RWPE2 (cell line): ENCODE results near the gene CEACAM21.

Experiments
- ATAC-seq: fragments of 200-7000 bp; cut with Tn5 transposase; 3 replicates; pipeline ENCODE4 v1.9.1; 2021; ENCODE audit warnings: low read depth
- DNase-seq: peaks from one replicate; pipeline ENCODE4 v3.0.0-alpha.2; 2020; ENCODE audit warnings: low spot score
- H3K27ac ChIP-seq: fragments of 450-650 bp; 2 replicates; pipeline ENCODE4 v1.5.1; 2017; ENCODE audit warnings: mild to moderate bottlenecking; ENCODE audit not compliant: poor library complexity, severe bottlenecking
- H3K27me3 ChIP-seq: fragments of 250-450 bp; sonication (Bioruptor Pico); 2 replicates; pipeline ENCODE4 v1.5.1; 2021; ENCODE audit warnings: mild to moderate bottlenecking, moderate library complexity; ENCODE audit not compliant: insufficient read depth, poor library complexity, severe bottlenecking
- H3K36me3 ChIP-seq: fragments of 250-450 bp; sonication (Bioruptor Pico); 2 replicates; pipeline ENCODE4 v1.5.1; 2020; ENCODE audit warnings: low read depth, mild to moderate bottlenecking, moderate library complexity
- H3K4me1 ChIP-seq: fragments of 250-450 bp; sonication (Bioruptor Pico); 2 replicates; pipeline ENCODE4 v1.5.1; 2021; ENCODE audit warnings: mild to moderate bottlenecking, moderate library complexity; ENCODE audit not compliant: insufficient read depth, poor library complexity, severe bottlenecking
- H3K4me3 ChIP-seq: fragments of 250-450 bp; sonication (Bioruptor Pico); 2 replicates; pipeline ENCODE4 v1.5.1; 2021; ENCODE audit warnings: mild to moderate bottlenecking, moderate library complexity; ENCODE audit not compliant: severe bottlenecking
- H3K9me3 ChIP-seq: fragments of 250-450 bp; sonication (Bioruptor Pico); 2 replicates; pipeline ENCODE4 v1.5.1; 2021; ENCODE audit warnings: mild to moderate bottlenecking, moderate library complexity; ENCODE audit not compliant: severe bottlenecking
- CTCF ChIP-seq: fragments of 450-650 bp; IDR thresholded peaks from one replicate; pipeline ENCODE4 v1.5.1; 2017; ENCODE audit warnings: mild to moderate bottlenecking, moderate library complexity; ENCODE audit not compliant: poor library complexity, severe bottlenecking

Gene CEACAM21

GRCh38 chr19:41535029-41535622, 40.8 kb upstream of the CEACAM21 start:
- ATAC-seq = no peak
- no peak for TF ChIP-seq CTCF
- H3K4me3 ChIP-seq = no peak overlapping the region

GRCh38 chr19:41537789-41538188, 38.2 kb upstream of the CEACAM21 start:
- H3K4me1 ChIP-seq = no peaks in the 10 kb centered on the region
- no peak overlapping the region for H3K4me3 ChIP-seq
- H3K27me3 ChIP-seq = peaks cover 41% of the 10 kb centered on the region
- TF ChIP-seq CTCF = peak; percentile 36
- DNase-seq (no peak), ATAC-seq (no peak)
- no peak overlapping the region for H3K27ac ChIP-seq
- H3K36me3 ChIP-seq = no peaks in the 10 kb centered on the region
- H3K9me3 ChIP-seq = no peaks in the 10 kb centered on the region

More at GRCh38 chr19:41535029-41535622, 40.8 kb upstream of the CEACAM21 start:
- DNase-seq = no peak
- H3K36me3 ChIP-seq = no peaks in the 10 kb centered on the region
- H3K9me3 ChIP-seq = no peaks in the 10 kb centered on the region
- no peaks in the 10 kb centered on the region for H3K4me1 ChIP-seq
- peaks cover 29% of the 10 kb centered on the region for H3K27me3 ChIP-seq
- no peak overlapping the region for H3K27ac ChIP-seq

GRCh38 chr19:41540041-41540695, 35.8 kb upstream of the CEACAM21 start:
- ATAC-seq (no peak), DNase-seq (no peak)
- TF ChIP-seq CTCF = no peak
- H3K4me3 ChIP-seq = no peak overlapping the region
- no peaks in the 10 kb centered on the region for H3K9me3 ChIP-seq
- no peak overlapping the region for H3K27ac ChIP-seq
- H3K27me3 ChIP-seq = peaks cover 32% of the 10 kb centered on the region
- no peaks in the 10 kb centered on the region for H3K36me3 ChIP-seq
- H3K4me1 ChIP-seq = no peaks in the 10 kb centered on the region

GRCh38 chr19:41541990-41542584, 33.9 kb upstream of the CEACAM21 start:
- Histone ChIP-seq H3K27ac (no peak overlapping the region), H3K4me1 (no peaks in the 10 kb centered on the region), H3K36me3 (no peaks in the 10 kb centered on the region), H3K4me3 (no peak overlapping the region), H3K27me3 (peaks cover 31% of the 10 kb centered on the region), H3K9me3 (no peaks in the 10 kb centered on the region)
- DNase-seq (no peak), ATAC-seq (no peak)
- TF ChIP-seq CTCF = peak; percentile 65

GRCh38 chr19:41542622-41543021, 33.3 kb upstream of the CEACAM21 start:
- no peaks in the 10 kb centered on the region for H3K4me1 ChIP-seq
- H3K36me3 ChIP-seq = no peaks in the 10 kb centered on the region
- DNase-seq (no peak), ATAC-seq (no peak)
- no peaks in the 10 kb centered on the region for H3K9me3 ChIP-seq
- TF ChIP-seq CTCF = no peak
- H3K27me3 ChIP-seq = peaks cover 37% of the 10 kb centered on the region
- no peak overlapping the region for H3K27ac ChIP-seq
- H3K4me3 ChIP-seq = no peak overlapping the region
